HCT116 (cell line): ENCODE results near the gene KNDC1. TPM values are rescaled to one million over a fixed set of nuclear protein-coding genes. Genes with fewer than 3 reads are reported as not detected.

ENCODE experiments used
- ATAC-seq: fragments of 200-7000 bp; cut with Tn5 transposase; 2 replicates; pipeline ENCODE4 v1.9.1; 2020; ENCODE audit warnings: mild to moderate bottlenecking, moderate library complexity
- BruUV-seq: library from RNA; stranded (reverse); fragments of 400-500 nt; replicated peaks from 2 replicates; lab custom pipeline; 2021; lab: Mats Ljungman, UMichigan
- CTCF ChIA-PET: fragments of 300-600 bp; sonication (Branson Sonifier 250); formaldehyde crosslinking; loops from one replicate; lab custom pipeline; 2021; ENCODE audit warnings: antibody characterized with exemption; lab: Charles Lee
- POLR2A ChIA-PET: fragments of 300-600, 350-600 bp; sonication (Branson Sonifier 250); formaldehyde crosslinking; loops from one replicate; lab custom pipeline; 2021; ENCODE audit warnings: antibody characterized with exemption; lab: Charles Lee
- RAD21 ChIA-PET, 2 experiments: fragments of 300-600 bp; sonication (Branson Sonifier 250); formaldehyde crosslinking; loops; one replicate each; lab custom pipeline; 2023; ENCODE audit warnings: low total read pairs in 2 of 2; ENCODE audit not compliant: uncharacterized antibody in 2 of 2, unreplicated experiment in 2 of 2, low non-redundant PET in 1 of 2; lab: Charles Lee
- DNase-seq: peaks from one replicate; pipeline ENCODE4 v3.0.0-alpha.2; 2010; ENCODE audit warnings: low read depth, low spot score
- H2AFZ ChIP-seq: fragments of 200-600 bp; shearing (Covaris generic), sonication (generic); 2 replicates; pipeline ENCODE4 v1.6.1; 2017; ENCODE audit warnings: low read depth, mixed run types, mixed read lengths, antibody characterized with exemption, low read length; ENCODE audit not compliant: poor library complexity, severe bottlenecking
- H3K27ac ChIP-seq: 2 replicates; pipeline ENCODE4 v1.5.1; 2012; ENCODE audit warnings: low read depth, low read length
- H3K27me3 ChIP-seq: fragments of 200-600 bp; sonication (generic); 2 replicates; pipeline ENCODE4 v1.6.1; 2016; ENCODE audit warnings: mixed run types, low read length, mixed read lengths; ENCODE audit not compliant: insufficient read depth
- H3K36me3 ChIP-seq, 2 experiments: fragments of 200-500 bp in 1 of 2; fragments of 200-600 bp in 1 of 2; sonication (Bioruptor generic) in 1 of 2; sonication (generic) in 1 of 2; 2 replicates each; pipeline versions ENCODE4 v1.5.1 to v1.6.1; 2014 to 2016; ENCODE audit warnings: low read length in 2 of 2, inconsistent platforms in 1 of 2, mixed read lengths in 1 of 2, mixed run types in 1 of 2; ENCODE audit not compliant: insufficient read depth in 2 of 2, control insufficient read depth in 1 of 2
- H3K4me1 ChIP-seq, 2 experiments: fragments of 200-600 bp in 1 of 2; sonication (generic) in 1 of 2; 2 replicates each; pipeline versions ENCODE4 v1.5.1 to v1.6.1; 2012 to 2017; ENCODE audit warnings: low read length in 2 of 2, inconsistent platforms in 1 of 2, mild to moderate bottlenecking in 1 of 2, mixed read lengths in 1 of 2, mixed run types in 1 of 2, moderate library complexity in 1 of 2; ENCODE audit not compliant: insufficient read depth in 2 of 2, control insufficient read depth in 1 of 2
- H3K4me2 ChIP-seq: fragments of 200-600 bp; sonication (generic); 2 replicates; pipeline ENCODE4 v1.6.1; 2017; ENCODE audit warnings: mixed run types, low read length, mixed read lengths
- H3K4me3 ChIP-seq, 2 experiments: fragments of 200-600 bp in 1 of 2; sonication (generic) in 1 of 2; replicated peaks in 1 of 2; 2 replicates each; pipeline ENCODE4 v1.5.1; 2011 to 2016; ENCODE audit warnings: low read length in 2 of 2, control low read depth in 1 of 2, low read depth in 1 of 2, mild to moderate bottlenecking in 1 of 2, mixed read lengths in 1 of 2, mixed run types in 1 of 2
- H3K79me2 ChIP-seq: fragments of 200-600 bp; sonication (generic); 2 replicates; pipeline ENCODE4 v1.6.1; 2017; ENCODE audit warnings: mild to moderate bottlenecking, mixed run types, low read length, moderate library complexity, mixed read lengths; ENCODE audit not compliant: insufficient read depth
- H3K9ac ChIP-seq: fragments of 200-600 bp; sonication (generic); 2 replicates; pipeline ENCODE4 v1.6.1; 2016; ENCODE audit warnings: low read length, mixed read lengths
- H3K9me2 ChIP-seq: fragments of 200-600 bp; sonication (generic), shearing (Covaris generic); 2 replicates; pipeline ENCODE4 v1.6.1; 2017; ENCODE audit warnings: mixed run types, mild to moderate bottlenecking, moderate library complexity; ENCODE audit not compliant: insufficient read depth
- H3K9me3 ChIP-seq, 2 experiments: fragments of 200-500 bp in 1 of 2; fragments of 200-600 bp in 1 of 2; sonication (Bioruptor generic) in 1 of 2; sonication (generic) in 1 of 2; 2 replicates each; pipeline ENCODE4 v1.6.1; 2014 to 2017; ENCODE audit warnings: low read length in 2 of 2, mixed read lengths in 2 of 2, inconsistent platforms in 1 of 2, low read depth in 1 of 2, mild to moderate bottlenecking in 1 of 2, mixed run types in 1 of 2, moderate library complexity in 1 of 2; ENCODE audit not compliant: control insufficient read depth in 1 of 2, insufficient read depth in 1 of 2
- H4K20me1 ChIP-seq: fragments of 200-600 bp; sonication (generic), shearing (Covaris generic); 2 replicates; pipeline ENCODE4 v1.6.1; 2017; ENCODE audit warnings: mixed run types, mild to moderate bottlenecking, moderate library complexity; ENCODE audit not compliant: insufficient read depth
- CBX3 ChIP-seq: IDR thresholded peaks from 2 replicates; pipeline ENCODE4 v1.6.1; 2012; ENCODE audit warnings: low read depth
- CEBPB ChIP-seq: IDR thresholded peaks from 2 replicates; pipeline ENCODE4 v1.6.1; 2012; ENCODE audit warnings: low read depth
- EGR1 ChIP-seq: IDR thresholded peaks from 2 replicates; pipeline ENCODE4 v1.6.1; 2012; ENCODE audit warnings: low read depth
- ELF1 ChIP-seq: IDR thresholded peaks from 2 replicates; pipeline ENCODE4 v1.6.1; 2012; ENCODE audit warnings: low read depth, borderline replicate concordance
- EZH2 ChIP-seq: fragments of 200-600 bp; sonication (generic); IDR thresholded peaks from 2 replicates; pipeline ENCODE4 v1.6.1; 2017; ENCODE audit warnings: antibody characterized with exemption, mixed run types
- EZH2phosphoT487 ChIP-seq: fragments of 200-600 bp; IDR thresholded peaks from 2 replicates; pipeline ENCODE4 v1.6.1; 2018; ENCODE audit warnings: antibody characterized with exemption, borderline replicate concordance
- FOSL1 ChIP-seq: IDR thresholded peaks from 2 replicates; pipeline ENCODE4 v1.6.1; 2012; ENCODE audit warnings: low read depth
- SIN3A ChIP-seq: IDR thresholded peaks from 2 replicates; pipeline ENCODE4 v1.6.1; 2012; ENCODE audit warnings: low read depth
- SP1 ChIP-seq: IDR thresholded peaks from 2 replicates; pipeline ENCODE4 v1.6.1; 2012; ENCODE audit warnings: low read depth
- SRF ChIP-seq: IDR thresholded peaks from 2 replicates; pipeline ENCODE4 v1.6.1; 2012; ENCODE audit warnings: low read depth
- TCF7L2 ChIP-seq: IDR thresholded peaks from 2 replicates; pipeline ENCODE4 v1.7.0; 2011; ENCODE audit warnings: borderline replicate concordance, inconsistent platforms; ENCODE audit not compliant: insufficient read depth, insufficient read length; ENCODE audit errors: extremely low read depth
- ZFX ChIP-seq: fragments of 450-650 bp; IDR thresholded peaks from 2 replicates; pipeline ENCODE4 v1.6.1; 2017
- ZNF274 ChIP-seq: fragments of 200-500 bp; sonication (Bioruptor generic); IDR thresholded peaks from 2 replicates; pipeline ENCODE4 v1.6.1; 2014; ENCODE audit warnings: mild to moderate bottlenecking, low read depth, low read length, inconsistent platforms
- intact Hi-C: fragments of 100-400 bp; cut with micrococcal nuclease; formaldehyde crosslinking; loops from 2 replicates; pipeline ENCODE4 v1.10.0; 2022
- total RNA-seq: library from RNA; stranded (reverse); gene quantifications from one replicate; pipeline ENCODE4 v1.2.1, GENCODE V29; 2021; ENCODE audit not compliant: unreplicated experiment
- TF ChIP-seq, protein P1 (sequence below): IDR thresholded peaks from 2 replicates; pipeline ENCODE4 v1.6.1; 2012
- TF ChIP-seq, protein P2 (sequence below): IDR thresholded peaks from 2 replicates; pipeline ENCODE4 v1.6.1; 2012
- TF ChIP-seq, protein P3 (sequence below), 3 experiments: fragments of 200-600 bp in 1 of 3; sonication (generic) in 1 of 3; IDR thresholded peaks in 2 of 3; conservative IDR thresholded peaks in 1 of 3; 2 replicates each; pipeline ENCODE4 v1.5.1; 2012 to 2017; ENCODE audit warnings: low read depth in 2 of 3, low read length in 2 of 3, antibody characterized with exemption in 1 of 3, borderline replicate concordance in 1 of 3, control low read depth in 1 of 3, mild to moderate bottlenecking in 1 of 3, mixed read lengths in 1 of 3, mixed run types in 1 of 3, moderate library complexity in 1 of 3; ENCODE audit not compliant: insufficient read depth in 1 of 3

KNDC1 gene
- total RNA-seq, 1 experiment from 2014 or later = 3.6 TPM

DNA sequence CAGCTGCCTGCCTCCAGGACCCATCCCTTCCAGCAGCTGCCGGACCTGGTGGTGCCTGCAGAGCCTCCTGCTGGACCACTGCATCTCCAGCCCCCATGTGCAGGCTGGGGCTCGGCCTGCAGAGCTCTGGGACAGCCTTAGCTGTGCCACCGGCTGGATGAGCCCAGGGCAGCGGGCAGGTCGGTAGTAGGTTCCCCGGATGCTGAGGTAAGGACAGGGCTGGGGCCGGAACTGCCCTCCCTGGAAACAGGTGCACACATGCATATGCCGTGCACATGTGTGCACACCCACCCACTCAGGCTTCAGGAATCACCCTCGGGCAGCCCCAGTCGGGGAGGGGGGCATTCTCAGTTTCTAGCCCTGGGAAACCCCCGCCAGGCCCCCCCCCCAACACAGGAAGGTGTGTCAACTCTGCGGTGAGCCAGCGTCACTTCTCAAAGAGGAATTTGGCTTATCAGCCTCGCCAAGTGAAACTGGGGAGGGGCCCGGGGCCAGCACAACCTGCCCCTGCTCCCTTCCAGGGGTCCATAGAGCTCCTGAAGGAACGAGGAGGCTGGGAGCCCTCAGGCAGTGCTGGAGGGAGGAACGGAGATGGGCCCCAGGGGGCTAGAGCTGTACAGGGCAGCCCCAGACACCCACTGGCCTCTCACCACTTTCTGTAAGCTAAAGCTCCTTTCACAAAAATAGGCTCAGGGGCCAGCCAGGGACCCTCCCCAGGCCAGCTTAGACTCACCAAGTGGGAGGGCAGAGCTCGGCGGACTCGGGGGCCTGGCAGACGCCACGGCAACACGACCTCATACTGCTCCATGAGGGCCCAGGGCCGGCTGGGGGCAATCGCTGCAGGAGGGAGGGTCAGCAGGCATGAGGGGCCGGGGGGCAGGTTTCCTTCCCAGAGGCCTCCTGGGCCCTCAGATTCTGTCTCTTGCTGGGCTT lies 115.0 kb downstream of the KNDC1 start:
- no peaks in the 10 kb centered on the region for H3K9me3 ChIP-seq
- no peak for DNase-seq
- no peak overlapping the region for H3K9ac ChIP-seq
- intact Hi-C loops = no loop called here
- no peak for ATAC-seq
- no peak overlapping the region for H3K27ac ChIP-seq
- BruUV-seq = no TSS peak
- no peaks in the 10 kb centered on the region for H3K9me2 ChIP-seq
- H3K79me2 ChIP-seq = no peaks in the 10 kb centered on the region
- no peaks in the 10 kb centered on the region for H3K4me1 ChIP-seq
- TF ChIP-seq CEBPB = no peak
- TF ChIP-seq SRF = no peak
- TF ChIP-seq TCF7L2 = no peak
- TF ChIP-seq SIN3A = no peak
- no peak for TF ChIP-seq EZH2phosphoT487
- no peak for TF ChIP-seq EGR1
- TF ChIP-seq, protein P1, sequence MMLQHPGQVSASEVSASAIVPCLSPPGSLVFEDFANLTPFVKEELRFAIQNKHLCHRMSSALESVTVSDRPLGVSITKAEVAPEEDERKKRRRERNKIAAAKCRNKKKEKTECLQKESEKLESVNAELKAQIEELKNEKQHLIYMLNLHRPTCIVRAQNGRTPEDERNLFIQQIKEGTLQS = no peak
- TF ChIP-seq ELF1 = no peak
- no peak for TF ChIP-seq ZNF274
- TF ChIP-seq, protein P2, sequence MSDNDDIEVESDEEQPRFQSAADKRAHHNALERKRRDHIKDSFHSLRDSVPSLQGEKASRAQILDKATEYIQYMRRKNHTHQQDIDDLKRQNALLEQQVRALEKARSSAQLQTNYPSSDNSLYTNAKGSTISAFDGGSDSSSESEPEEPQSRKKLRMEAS = no peak
- no peak for TF ChIP-seq FOSL1
- TF ChIP-seq EZH2 = no peak
- no peak for TF ChIP-seq ZFX
- no peak for TF ChIP-seq SP1
- TF ChIP-seq CBX3 = no peak
- TF ChIP-seq, protein P3, sequence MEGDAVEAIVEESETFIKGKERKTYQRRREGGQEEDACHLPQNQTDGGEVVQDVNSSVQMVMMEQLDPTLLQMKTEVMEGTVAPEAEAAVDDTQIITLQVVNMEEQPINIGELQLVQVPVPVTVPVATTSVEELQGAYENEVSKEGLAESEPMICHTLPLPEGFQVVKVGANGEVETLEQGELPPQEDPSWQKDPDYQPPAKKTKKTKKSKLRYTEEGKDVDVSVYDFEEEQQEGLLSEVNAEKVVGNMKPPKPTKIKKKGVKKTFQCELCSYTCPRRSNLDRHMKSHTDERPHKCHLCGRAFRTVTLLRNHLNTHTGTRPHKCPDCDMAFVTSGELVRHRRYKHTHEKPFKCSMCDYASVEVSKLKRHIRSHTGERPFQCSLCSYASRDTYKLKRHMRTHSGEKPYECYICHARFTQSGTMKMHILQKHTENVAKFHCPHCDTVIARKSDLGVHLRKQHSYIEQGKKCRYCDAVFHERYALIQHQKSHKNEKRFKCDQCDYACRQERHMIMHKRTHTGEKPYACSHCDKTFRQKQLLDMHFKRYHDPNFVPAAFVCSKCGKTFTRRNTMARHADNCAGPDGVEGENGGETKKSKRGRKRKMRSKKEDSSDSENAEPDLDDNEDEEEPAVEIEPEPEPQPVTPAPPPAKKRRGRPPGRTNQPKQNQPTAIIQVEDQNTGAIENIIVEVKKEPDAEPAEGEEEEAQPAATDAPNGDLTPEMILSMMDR (IDR thresholded peaks at IDR 0.05 in 2 of 3, conservative IDR thresholded peaks at IDR 0.05 in 1 of 3; ENCODE audit: borderline replicate concordance in 1 of 3, insufficient read depth in 1 of 3, low read depth in 2 of 3, low read length in 2 of 3) = no peak
- ChIA-PET CTCF (no interaction called here), POLR2A (no interaction called here), RAD21 (no interaction called here)
- no peaks in the 10 kb centered on the region for H4K20me1 ChIP-seq
- no peaks in the 10 kb centered on the region for H3K36me3 ChIP-seq
- H3K27me3 ChIP-seq = no peaks in the 10 kb centered on the region
- H2AFZ ChIP-seq = no peak overlapping the region
- H3K4me3 ChIP-seq = no peak overlapping the region
- no peak overlapping the region for H3K4me2 ChIP-seq
